Measurements from ENCODE around the gene MGST3.

DNA sequence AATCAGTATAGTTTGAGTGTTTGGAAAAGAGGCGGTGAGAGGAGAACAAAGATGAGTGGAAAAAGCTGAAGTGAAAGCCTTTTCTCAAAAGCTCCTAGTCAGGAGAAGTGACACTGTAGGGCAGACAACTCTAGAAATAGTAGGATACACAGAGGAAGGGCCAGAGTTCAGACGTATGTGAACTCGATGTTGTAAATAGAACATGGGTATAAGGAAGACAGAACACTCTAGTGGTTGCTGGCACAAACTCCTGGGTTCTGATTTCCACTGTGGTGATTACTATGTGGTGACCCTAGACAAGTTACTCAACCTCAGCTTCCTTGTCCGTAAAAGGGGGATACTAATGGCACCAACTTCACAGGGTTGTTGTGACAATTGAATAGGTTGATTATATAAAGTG lies 30.2 kb upstream of the MGST3 start:
- TF ChIP-seq, protein P1, sequence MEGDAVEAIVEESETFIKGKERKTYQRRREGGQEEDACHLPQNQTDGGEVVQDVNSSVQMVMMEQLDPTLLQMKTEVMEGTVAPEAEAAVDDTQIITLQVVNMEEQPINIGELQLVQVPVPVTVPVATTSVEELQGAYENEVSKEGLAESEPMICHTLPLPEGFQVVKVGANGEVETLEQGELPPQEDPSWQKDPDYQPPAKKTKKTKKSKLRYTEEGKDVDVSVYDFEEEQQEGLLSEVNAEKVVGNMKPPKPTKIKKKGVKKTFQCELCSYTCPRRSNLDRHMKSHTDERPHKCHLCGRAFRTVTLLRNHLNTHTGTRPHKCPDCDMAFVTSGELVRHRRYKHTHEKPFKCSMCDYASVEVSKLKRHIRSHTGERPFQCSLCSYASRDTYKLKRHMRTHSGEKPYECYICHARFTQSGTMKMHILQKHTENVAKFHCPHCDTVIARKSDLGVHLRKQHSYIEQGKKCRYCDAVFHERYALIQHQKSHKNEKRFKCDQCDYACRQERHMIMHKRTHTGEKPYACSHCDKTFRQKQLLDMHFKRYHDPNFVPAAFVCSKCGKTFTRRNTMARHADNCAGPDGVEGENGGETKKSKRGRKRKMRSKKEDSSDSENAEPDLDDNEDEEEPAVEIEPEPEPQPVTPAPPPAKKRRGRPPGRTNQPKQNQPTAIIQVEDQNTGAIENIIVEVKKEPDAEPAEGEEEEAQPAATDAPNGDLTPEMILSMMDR (IDR thresholded peaks at IDR 0.05; ENCODE audit: borderline replicate concordance, extremely low read depth, low read length, poor library complexity, severe bottlenecking) = no peak
- TF ChIP-seq EZH2 (IDR thresholded peaks at IDR 0.05; ENCODE audit: borderline replicate concordance, low read depth, low read length, severe bottlenecking) = no peak

Measured in DND-41 (cell line).